ENCODE results near the gene CD247.

CD247 gene

GRCh38 chr1:167463875-167464575 is 54.3 kb downstream of the CD247 start:
- DNase-seq (ENCODE audit: low read depth, low spot score): no peak

- DNase-seq (ENCODE audit: low read depth, low spot score): no peak
These were observed 55.2 kb downstream of the CD247 start for GRCh38 chr1:167463080-167463479.

DNA sequence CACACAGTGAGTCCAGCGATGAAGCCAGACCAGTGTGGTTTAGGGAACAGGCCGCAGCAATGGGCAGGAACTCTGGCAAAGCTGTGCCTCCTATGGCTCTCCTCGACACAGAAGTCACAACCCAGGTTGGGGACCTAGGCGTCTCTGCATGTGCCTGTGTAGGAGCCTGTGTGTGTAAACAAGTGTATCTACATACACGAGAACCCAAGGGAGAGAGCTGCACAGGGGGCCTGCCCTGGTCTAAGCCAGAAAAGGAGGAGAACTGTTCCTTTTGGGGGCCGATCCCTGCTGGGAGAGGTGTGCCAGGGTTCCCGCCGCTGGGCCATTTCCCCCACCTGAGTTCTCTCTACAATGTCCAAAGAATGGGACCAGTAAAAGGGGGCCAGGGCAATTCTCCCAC is 56.0 kb downstream of the CD247 start:
- DNase-seq (ENCODE audit: low read depth, low spot score): no peak

DNA sequence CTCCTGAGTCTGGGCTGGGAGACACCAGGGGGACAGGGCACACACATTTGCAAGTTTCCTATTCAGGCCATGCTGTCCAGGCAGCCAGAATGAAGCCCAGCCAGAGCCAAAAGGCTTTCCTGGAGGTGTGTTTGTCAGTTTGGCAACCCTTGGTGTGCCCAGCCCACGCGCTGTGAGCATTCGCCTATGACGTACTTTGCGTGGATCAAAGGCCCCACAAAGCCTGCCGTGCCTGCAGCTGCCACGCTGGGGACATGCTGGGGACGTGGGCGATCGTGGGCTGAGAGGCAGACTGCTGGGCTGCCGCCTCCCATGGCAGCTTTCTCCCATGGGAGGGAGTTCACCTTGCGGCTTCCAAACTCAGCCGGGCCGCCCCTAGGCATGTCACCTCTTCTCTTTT is 57.5 kb downstream of the CD247 start:
- DNase-seq (ENCODE audit: low read depth, low spot score): no peak

DNA sequence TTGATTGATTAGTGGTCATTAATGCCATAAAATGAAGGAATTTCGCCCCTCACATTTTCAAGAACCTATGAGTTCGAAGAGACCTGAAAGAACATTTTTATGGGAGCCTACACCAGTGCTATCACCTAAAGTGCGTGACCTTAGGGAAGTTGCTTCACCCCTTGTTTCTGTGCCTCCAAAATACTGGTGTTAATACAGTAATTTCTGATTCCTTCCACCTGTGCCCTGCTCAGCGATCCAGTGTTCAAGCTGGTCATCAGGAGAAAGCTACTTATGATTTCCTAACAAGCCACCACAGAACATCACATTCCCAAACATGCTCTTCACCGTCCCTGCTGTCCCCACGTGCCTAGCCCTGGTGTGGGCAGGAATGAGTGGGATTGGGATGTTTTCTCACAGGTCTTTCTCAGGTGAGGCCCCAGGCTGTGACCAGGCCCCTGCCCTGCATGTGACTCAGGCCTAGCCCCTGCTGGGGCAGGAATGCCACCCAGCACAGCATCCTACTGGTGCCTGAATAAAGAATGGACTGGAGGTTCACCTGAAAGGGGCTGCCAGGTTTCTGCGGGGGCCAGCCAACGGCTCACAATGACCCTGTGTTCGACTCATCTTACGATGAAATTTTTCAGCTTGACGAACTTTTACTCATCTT is 60.3 kb downstream of the CD247 start:
- DNase-seq (ENCODE audit: low read depth, low spot score): no peak

- no peak for DNase-seq (ENCODE audit: low read depth, low spot score)
These were observed 61.4 kb downstream of the CD247 start for GRCh38 chr1:167456926-167457325.

GRCh38 chr1:167456524-167456923 is 61.8 kb downstream of the CD247 start:
- DNase-seq (ENCODE audit: low read depth, low spot score): no peak

DNA sequence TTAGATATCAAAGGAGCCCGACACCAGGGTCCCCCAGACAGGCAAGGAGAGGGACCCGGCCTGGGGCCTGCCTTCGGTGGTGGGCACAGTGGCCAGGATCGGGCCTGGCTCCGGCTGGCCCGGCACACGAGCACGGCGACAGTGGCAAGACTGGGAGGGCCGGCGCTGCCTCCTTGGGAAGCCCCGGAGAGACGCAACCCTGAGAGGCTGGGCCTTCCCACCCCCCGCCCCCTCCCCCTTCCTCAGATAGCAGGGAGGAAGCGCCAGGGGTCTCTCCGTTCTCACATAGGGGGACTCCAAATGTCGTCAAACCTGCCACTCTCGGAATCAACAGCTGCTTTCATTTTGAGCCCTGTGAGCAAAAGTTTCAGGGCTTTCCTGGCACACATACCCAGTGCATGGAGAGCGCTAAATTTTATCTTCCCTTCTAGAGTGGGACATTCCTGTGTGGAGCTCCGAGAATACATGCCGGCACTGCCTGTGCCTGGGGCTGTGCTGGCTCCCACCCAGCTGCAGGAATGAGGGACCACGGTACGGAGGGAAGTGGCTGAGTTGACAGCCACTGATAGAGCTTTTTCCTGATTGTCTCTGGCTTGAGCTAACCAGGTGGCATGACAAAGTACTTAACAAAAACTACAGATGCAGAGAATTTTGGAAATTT is 62.4 kb downstream of the CD247 start:
- peak; percentile 47 for DNase-seq (ENCODE audit: low read depth, low spot score)

- peak; percentile 76 for DNase-seq (ENCODE audit: low read depth, low spot score)
These were observed 63.2 kb downstream of the CD247 start for GRCh38 chr1:167454894-167455785.

DNA sequence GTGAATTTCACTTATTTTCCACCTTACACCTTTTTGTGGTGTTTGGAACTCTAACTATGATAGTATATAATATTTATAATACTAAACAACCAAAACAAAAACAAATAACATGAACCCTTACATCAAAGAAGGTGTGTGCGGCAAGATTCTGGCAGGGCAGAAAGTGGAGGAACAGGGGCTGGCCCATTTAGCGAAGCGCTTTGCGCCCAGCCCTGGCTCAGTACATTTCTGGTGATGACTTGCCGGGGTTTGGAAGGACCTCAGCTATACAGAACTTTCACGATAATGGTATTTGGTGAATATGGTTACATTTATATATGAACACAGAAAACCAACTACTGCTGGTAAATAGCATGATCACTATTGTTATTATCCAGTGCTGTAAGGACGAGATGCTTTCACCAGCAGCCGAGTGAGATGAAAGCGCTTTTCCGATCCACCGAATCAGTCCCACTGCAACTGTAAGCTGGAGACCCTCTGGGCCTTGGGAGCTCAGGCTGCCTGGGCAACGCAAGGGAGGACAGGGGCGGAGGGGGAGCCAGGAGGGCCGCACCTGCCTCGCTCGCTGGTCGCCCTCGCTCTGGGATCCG is 63.9 kb downstream of the CD247 start:
- no peak for DNase-seq (ENCODE audit: low read depth, low spot score)

DNA sequence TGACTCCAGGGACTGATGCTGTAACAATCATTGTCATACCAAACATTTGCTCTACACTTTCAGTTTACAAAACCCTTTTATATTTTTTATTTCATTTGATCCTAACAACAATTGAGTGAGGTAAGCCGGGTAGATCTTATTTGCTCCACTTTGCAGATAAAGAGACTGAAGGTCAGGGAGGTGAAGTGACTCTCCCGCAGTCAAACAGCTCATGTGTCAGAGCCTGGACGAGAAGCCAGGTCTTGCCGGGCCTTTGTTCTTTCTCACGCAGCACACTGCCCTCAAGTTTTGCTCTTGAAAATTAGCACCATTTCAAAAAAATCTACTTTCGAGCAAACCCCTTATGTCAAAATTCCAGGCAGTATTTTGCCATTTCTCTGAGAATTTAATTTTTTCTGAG is 65.2 kb downstream of the CD247 start:
- peak; percentile 21 for DNase-seq (ENCODE audit: low read depth, low spot score)

DNA sequence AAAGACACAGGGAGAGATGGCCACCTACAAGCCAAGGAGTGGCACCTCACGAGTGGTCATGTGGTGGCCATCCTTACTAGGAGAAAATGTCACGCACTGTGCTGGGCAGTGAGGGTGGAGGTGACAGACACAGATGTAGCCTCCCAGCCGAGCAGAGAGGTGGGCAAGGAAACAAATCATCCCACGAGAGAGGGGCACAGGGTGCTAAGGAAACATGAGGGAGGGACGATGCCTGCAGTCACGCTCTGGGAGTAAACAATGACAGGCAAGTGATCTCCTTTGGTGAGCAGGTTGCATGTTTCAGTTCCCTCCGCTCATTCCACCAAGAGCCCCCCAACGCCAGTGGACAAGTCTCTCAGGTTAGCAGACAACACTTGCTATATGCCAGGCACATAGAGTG is 65.8 kb downstream of the CD247 start:
- DNase-seq (ENCODE audit: low read depth, low spot score): no peak

DNA sequence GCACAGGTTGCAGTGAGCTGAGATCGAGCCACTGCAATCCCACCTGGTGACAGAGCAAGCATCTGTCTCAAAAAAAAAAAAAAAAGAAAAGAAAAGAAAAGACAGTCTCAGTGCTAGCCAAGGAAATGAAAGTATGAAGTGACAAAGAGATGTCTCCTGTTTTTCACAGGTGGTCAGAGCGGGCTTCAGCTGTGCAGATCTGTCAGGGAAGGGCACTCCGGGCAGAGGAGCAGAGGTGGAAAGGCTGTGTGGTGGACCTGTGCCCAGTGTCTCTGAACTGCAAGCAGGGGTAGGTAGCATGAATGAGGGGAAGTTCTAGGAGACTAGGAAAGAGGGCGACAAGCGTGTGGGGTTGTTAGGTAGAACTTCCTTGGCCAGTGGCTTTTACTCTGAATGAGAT is 67.5 kb downstream of the CD247 start:
- no peak for DNase-seq (ENCODE audit: low read depth, low spot score)

DNA sequence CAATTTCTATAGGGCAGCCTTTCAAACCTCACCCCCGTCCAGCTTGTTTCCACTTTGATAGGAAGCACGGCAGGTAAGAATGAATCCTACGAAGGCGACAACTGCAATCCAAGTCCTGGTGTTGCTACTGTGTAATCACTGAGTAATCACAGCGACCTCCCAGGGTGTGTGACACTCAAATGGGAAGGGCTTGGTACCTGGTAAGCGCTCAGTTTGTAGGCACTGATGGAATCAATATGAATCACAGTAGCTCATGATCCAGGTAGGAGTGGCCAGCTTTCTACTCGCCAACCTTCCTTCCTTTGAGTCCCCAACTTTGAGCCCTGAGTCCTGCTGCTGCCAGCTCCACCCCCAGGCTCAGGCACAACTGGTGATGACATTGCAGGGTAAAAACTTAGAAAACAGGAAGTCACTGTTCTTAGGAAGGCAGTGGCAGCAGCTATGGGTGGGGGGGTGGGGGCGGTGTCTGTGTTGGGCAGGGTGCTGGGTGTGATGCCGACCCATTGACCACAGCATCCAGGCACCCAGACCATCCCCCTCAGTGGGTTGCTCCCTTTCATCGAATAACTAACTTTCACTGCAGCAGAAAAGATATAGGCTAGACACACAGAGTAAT is 70.7 kb downstream of the CD247 start:
- DNase-seq (ENCODE audit: low read depth, low spot score): peak; percentile 20

- no peak for DNase-seq (ENCODE audit: low read depth, low spot score)
These were observed 71.4 kb downstream of the CD247 start for GRCh38 chr1:167446966-167447365.

DNA sequence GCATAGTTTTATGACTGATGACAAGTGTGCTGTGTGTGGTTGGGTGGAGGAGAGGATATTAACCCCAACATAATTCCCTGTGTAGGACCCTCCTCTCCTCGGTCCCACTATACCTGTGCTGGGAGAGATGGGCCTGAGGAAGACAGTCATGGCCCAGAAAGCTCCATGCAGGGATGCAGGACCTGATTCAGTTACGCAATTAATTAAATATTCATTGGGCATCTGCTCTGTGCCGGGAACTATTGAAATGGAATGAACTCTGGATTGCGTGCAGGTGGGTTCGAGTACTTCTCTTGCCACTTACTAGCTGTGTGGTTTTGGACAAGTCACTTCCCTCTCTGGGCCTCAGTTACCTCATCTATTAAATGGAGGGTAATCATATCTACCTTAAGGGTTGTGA is 74.6 kb downstream of the CD247 start:
- DNase-seq (ENCODE audit: low read depth, low spot score): no peak

DNA sequence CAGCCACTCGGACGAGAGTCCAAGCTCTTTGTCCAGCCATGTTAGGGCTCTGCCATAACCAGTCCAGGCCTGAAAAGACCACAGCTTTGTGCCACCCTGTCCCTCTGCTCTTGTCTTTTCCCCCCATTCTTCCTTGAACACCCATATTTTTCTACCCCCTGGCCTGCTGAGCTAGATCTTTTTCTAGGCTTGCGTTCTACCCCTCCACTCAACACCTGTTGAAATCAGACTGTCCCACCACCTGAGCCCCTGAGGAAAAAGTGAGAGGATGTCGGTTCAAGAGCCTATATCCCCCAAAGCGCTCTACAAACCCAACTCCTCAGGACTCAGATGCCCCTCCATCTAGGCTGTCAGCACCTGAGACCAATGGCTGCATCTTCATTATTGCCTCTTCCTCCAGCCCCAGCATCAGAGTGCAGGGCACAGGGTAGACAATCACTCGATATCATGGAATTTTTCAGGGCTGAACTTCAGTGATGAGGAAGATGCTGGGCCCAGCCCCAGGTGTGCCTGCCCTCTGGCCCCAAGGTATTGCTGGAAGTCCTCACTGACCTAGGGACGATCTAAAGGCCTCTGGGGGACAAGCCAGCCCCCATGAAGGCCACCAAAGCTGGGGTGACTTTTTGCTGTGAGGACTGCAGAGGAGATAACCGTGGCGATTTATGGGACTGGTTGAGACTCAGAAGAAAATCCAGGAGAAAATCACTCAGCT is 75.3 kb downstream of the CD247 start:
- DNase-seq (ENCODE audit: low read depth, low spot score): no peak

DNA sequence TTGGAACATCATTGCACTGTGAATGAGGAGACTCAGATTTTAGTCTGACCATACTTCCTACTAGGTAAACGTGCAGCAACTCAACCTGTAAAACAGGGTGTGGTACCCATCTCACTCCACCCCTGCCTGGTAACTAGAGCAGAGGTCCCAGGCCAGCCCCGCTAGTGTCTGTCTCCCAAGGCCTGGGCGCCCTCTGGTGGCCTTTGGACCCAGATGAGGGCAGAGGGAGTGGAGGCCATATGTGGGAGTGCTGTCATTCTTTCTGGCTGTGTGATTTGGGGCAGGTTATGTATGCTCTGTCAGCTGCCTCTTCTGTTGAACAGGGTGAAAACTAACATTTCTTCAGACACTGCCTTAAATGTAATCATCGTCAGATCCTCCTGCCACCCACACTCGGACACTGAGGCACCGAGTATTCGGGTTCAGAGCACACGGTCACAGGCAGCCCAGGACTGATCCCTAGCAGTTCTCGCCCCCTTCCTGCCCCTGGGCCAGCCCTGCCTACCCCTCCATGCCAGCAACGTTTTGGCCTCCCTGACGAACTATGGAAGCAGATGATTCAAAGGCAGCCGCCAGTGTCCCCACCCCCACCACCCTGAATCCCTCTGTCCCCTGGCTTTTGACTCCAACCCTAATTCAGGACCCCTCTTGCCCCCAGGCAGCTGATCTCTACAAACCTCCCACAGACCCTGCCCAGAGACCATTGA is 76.0 kb downstream of the CD247 start:
- DNase-seq (ENCODE audit: low read depth, low spot score): peak; percentile 89

DNA sequence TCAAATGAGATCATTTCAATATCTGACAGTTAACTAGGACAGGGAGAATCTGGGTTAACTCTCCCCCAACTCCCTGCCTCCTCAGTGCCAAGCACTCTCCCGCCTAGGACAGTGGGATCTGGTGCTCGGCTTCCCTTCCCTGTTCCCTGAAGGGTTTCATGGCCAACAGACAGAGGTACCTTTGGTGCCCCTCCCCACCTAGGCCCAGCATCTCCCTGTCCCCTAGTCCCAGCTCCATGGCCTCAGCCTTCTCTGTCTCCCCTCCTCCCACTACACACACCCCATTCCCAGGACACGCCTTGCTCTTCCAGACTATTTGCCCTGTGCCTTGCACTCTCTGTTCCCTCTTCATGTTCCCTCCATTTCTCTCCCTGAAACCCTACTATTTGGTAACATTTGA is 77.1 kb downstream of the CD247 start:
- no peak for DNase-seq (ENCODE audit: low read depth, low spot score)

GRCh38 chr1:167440776-167441175 is 77.6 kb downstream of the CD247 start:
- DNase-seq (ENCODE audit: low read depth, low spot score): no peak
